GM19025 (cell line): ENCODE results near the gene MIGA2.
"Not testable (repeated sequence)": the region's sequence is repeated elsewhere in the genome, so short reads cannot be mapped to it uniquely, and the experiment has no call there.

ENCODE experiments used
- ATAC-seq: cut with Tn5 transposase; IDR thresholded peaks from one replicate; pipeline ENCODE4 v1.9.1; 2021; ENCODE audit warnings: mild to moderate bottlenecking, low read depth, moderate library complexity; ENCODE audit not compliant: unreplicated experiment

Gene MIGA2

DNA sequence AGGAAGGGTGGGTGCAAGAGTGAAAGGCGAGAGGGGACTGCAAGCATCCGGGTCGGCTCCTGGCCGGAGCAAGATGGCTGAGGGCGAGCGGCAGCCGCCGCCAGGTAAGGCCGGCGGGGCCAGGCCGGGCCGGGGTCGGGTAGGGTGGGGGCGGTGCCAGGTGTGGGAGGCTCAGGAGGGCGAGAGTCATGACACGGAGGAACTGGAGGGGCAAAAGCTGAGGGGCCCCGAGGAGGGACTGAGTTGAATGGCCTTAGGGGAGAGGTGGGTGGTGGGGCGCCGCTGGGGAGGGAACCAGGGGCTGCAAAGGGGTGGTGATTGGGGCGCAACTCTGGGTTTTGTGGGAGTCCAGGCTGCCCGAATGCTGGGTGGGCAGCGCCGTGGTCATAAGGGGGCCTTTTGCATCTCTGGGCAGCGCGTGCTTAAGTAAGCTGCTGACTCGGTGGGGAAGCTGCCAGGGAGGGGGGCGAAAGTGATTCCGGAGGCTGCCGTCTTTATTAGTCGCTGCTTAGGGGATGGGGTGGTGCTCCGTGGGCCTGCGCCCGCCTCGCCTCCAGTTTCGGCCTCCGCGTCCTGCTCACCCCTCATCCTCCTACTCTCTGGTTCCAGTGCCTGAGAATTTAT, 75.2 kb downstream of the MIGA2 start:
- ATAC-seq = no peak

DNA sequence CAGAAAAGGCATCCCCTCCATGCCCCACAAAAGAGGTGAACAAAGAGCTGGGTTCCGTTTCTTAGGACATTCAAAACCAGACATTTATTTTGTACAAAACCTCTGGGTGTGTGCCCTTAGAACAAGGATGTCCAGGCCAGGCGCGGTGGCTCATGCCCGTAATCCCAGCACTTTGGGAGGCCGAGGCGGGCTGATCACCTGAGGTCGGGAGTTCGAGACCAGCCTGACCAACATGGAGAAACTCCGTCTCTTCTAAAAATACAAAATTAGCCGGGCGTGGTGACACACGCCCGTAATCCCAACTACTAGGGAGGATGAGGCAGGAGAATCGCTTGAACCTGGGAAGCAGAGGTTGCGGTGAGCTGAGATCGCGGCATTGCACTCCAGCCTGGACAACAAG, 76.1 kb downstream of the MIGA2 start:
- ATAC-seq = not testable (repeated sequence)

- ATAC-seq = no peak
These were observed 77.3 kb downstream of the MIGA2 start for GRCh38 chr9:129113645-129114304.

DNA sequence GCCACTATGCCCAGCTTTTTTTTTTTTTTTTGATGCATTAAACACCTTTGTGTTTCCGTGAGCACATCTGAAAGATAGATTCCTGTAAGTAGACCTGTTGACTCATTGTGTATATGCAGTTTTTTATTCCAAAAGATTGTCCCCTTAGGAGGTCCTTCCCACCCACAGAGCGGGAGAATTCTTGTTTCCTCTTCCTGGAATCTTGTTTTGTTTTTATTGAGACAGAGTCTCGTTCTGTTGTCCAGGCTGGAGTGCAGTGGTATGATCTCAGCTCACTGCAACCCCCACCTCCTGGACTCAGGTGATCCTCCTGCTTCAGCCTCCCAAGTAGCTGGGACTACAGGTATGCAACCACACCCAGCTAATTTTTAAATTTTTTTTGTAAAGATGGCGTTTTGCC, 82.4 kb downstream of the MIGA2 start:
- no peak for ATAC-seq

- ATAC-seq = no peak
These were observed 85.1 kb downstream of the MIGA2 start for GRCh38 chr9:129121483-129121882.
